SU-DHL-6 (cell line): ENCODE measurements around the gene CHRD.

Experiments
- H2AFZ ChIP-seq: fragments of 200-600 bp; sonication (generic); 2 replicates; pipeline ENCODE4 v1.6.1; 2014; ENCODE audit warnings: low read depth, mild to moderate bottlenecking, moderate library complexity, mixed read lengths, antibody characterized with exemption, low read length; ENCODE audit not compliant: severe bottlenecking
- H3F3A ChIP-seq: fragments of 200-600 bp; shearing (Covaris generic); 2 replicates; pipeline ENCODE4 v1.6.0; 2016; ENCODE audit warnings: antibody characterized with exemption, mild to moderate bottlenecking; ENCODE audit not compliant: insufficient read depth
- H3K27ac ChIP-seq: fragments of 200-600 bp; sonication (generic); 2 replicates; pipeline ENCODE4 v1.5.1; 2016; ENCODE audit warnings: low read depth, mild to moderate bottlenecking, low read length, moderate library complexity, mixed read lengths
- H3K27me3 ChIP-seq: fragments of 200-600 bp; sonication (generic), shearing (Covaris generic); 2 replicates; pipeline ENCODE4 v1.6.0; 2014; ENCODE audit warnings: mild to moderate bottlenecking, low read length
- H3K36me3 ChIP-seq: fragments of 200-600 bp; sonication (generic); 2 replicates; pipeline ENCODE4 v1.6.1; 2014; ENCODE audit warnings: mild to moderate bottlenecking, low read length, mixed read lengths
- H3K4me2 ChIP-seq: fragments of 300-600, 200-600 bp; shearing (Covaris generic), sonication (generic); 2 replicates; pipeline ENCODE4 v1.6.0; 2014; ENCODE audit warnings: low read length, low read depth, mild to moderate bottlenecking; ENCODE audit not compliant: poor library complexity, severe bottlenecking
- H3K4me3 ChIP-seq: fragments of 200-600 bp; sonication (generic); 2 replicates; pipeline ENCODE4 v1.5.1; 2014; ENCODE audit warnings: antibody characterized with exemption, low read length, mild to moderate bottlenecking, mixed read lengths; ENCODE audit not compliant: insufficient read depth, poor library complexity, severe bottlenecking
- H3K79me2 ChIP-seq: fragments of 200-600 bp; sonication (generic); 2 replicates; pipeline ENCODE4 v1.6.1; 2014; ENCODE audit warnings: mild to moderate bottlenecking, low read length, moderate library complexity; ENCODE audit not compliant: insufficient read depth
- H3K9ac ChIP-seq: fragments of 200-600 bp; sonication (generic); 2 replicates; pipeline ENCODE4 v1.7.0; 2014; ENCODE audit warnings: mild to moderate bottlenecking, low read length
- H3K9me2 ChIP-seq: fragments of 200-600 bp; sonication (generic); replicated peaks from 2 replicates; pipeline ENCODE4 v1.6.1; 2014; ENCODE audit warnings: low read length; ENCODE audit not compliant: insufficient read depth
- H3K9me3 ChIP-seq: fragments of 200-600 bp; sonication (generic); 2 replicates; pipeline ENCODE4 v1.6.1; 2014; ENCODE audit warnings: low read length, mixed read lengths; ENCODE audit not compliant: insufficient read depth
- H4K20me1 ChIP-seq: fragments of 200-600 bp; sonication (generic); 2 replicates; pipeline ENCODE4 v1.6.1; 2014; ENCODE audit warnings: low read depth, mild to moderate bottlenecking, antibody characterized with exemption, low read length, moderate library complexity, mixed read lengths
- EZH2phosphoT487 ChIP-seq: fragments of 200-600 bp; sonication (generic), shearing (Covaris generic); conservative IDR thresholded peaks from 2 replicates; pipeline ENCODE4 v1.6.1; 2018; ENCODE audit warnings: mild to moderate bottlenecking, antibody characterized with exemption, low read length, moderate library complexity, mixed read lengths
- TF ChIP-seq, protein P1 (sequence below): fragments of 200-600 bp; sonication (generic); IDR thresholded peaks from one replicate; pipeline ENCODE4 v1.5.1; 2017; ENCODE audit warnings: antibody characterized with exemption, mild to moderate bottlenecking, low read length, moderate library complexity; ENCODE audit not compliant: insufficient read depth, poor library complexity, severe bottlenecking

The CHRD gene

GRCh38 chr3:184345317-184346144 lies 34.3 kb upstream of the CHRD start:
- Histone ChIP-seq H3K9ac (no peak overlapping the region), H3K27ac (no peak overlapping the region)

DNA sequence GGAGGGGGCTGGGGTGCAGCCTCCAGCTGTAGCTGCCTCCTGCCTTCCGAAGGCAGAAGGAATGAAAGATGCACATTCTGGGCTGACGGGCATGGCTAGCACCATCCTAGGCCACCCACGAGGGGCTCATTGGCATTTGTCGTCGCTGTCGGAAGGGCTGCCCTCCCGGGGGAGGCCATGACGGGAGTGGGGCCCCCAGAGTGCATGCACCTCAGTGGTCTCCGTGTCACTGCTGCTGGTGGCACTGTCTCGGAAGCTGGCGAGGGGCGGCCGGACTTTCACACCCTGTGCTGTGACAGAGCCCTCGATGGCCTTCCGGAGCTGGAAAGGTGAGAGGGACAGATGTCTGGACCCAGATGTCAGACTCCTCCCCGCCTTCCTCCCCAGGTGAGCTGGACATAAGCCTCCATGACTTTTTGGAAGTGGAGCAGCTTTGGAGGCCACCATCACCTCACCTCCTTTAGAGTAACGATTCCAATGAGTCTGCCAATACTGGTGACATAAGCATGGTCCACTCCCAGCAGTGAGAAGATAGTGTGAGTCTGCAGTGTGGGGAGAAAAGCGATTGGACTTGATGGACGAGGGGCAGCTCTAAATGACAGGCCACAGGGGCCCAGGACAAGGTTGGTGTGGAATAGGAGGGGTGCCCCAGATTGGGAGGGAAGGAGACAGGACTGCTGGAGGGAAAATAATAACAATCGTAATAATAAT lies 33.2 kb upstream of the CHRD start:
- Histone ChIP-seq H3K4me2 (no peak overlapping the region), H2AFZ (no peak overlapping the region), H3K36me3 (no peaks in the 10 kb centered on the region), H4K20me1 (no peaks in the 10 kb centered on the region), H3K9me2 (no peaks in the 10 kb centered on the region), H3K79me2 (no peaks in the 10 kb centered on the region), H3K27ac (no peak overlapping the region), H3K27me3 (no peaks in the 10 kb centered on the region), H3K9ac (no peak overlapping the region), H3F3A (no peaks in the 10 kb centered on the region), H3K4me3 (no peak overlapping the region), H3K9me3 (no peaks in the 10 kb centered on the region)
- TF ChIP-seq, protein P1, sequence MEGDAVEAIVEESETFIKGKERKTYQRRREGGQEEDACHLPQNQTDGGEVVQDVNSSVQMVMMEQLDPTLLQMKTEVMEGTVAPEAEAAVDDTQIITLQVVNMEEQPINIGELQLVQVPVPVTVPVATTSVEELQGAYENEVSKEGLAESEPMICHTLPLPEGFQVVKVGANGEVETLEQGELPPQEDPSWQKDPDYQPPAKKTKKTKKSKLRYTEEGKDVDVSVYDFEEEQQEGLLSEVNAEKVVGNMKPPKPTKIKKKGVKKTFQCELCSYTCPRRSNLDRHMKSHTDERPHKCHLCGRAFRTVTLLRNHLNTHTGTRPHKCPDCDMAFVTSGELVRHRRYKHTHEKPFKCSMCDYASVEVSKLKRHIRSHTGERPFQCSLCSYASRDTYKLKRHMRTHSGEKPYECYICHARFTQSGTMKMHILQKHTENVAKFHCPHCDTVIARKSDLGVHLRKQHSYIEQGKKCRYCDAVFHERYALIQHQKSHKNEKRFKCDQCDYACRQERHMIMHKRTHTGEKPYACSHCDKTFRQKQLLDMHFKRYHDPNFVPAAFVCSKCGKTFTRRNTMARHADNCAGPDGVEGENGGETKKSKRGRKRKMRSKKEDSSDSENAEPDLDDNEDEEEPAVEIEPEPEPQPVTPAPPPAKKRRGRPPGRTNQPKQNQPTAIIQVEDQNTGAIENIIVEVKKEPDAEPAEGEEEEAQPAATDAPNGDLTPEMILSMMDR: no peak
- TF ChIP-seq EZH2phosphoT487: no peak

More at GRCh38 chr3:184345317-184346144, 34.3 kb upstream of the CHRD start:
- no peak overlapping the region for H3K4me2 ChIP-seq
- no peak for TF ChIP-seq EZH2phosphoT487
- TF ChIP-seq, protein P1: peak; percentile 24
- no peaks in the 10 kb centered on the region for H3K27me3 ChIP-seq
- H4K20me1 ChIP-seq: no peaks in the 10 kb centered on the region
- no peaks in the 10 kb centered on the region for H3K36me3 ChIP-seq
- H3K79me2 ChIP-seq: no peaks in the 10 kb centered on the region
- H3K9me2 ChIP-seq: no peaks in the 10 kb centered on the region
- H3K9me3 ChIP-seq: no peaks in the 10 kb centered on the region
- no peak overlapping the region for H3K4me3 ChIP-seq
- no peaks in the 10 kb centered on the region for H3F3A ChIP-seq
- no peak overlapping the region for H2AFZ ChIP-seq

DNA sequence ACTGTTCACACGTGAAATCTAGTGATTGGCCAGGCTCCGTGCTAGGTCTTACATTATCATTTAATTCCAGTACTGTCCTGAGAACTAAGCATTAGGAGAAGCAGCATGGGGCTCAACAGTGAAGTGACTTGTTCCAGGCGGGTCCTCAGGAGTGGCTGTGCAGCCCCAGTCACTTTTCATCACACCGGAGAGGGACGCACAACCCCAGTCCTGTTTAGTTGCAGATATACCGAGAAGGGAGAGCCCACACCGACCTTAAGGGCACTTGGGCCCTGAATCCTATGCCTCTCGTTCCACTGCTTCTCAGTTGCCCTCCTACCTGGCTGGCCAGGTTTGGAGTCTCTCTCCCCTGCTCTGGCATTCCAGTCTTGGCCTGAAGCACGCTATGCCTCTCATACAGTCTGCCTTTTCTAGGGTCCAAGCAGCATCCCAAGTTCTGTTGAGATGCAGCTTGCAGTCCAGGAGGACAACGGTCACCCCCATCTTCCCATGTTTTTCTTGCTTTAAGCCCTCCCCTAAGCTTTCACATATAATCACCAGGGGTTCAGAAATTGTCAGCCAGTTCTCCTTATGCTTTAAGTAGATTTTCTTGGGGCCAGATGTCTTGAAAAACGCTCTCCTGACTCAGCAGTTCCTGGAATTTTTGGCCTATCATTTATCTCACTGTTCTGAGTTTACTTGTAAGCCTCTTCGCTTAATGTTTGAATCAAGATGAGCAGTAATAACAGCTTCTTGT lies 32.4 kb upstream of the CHRD start:
- Histone ChIP-seq H3K79me2 (no peaks in the 10 kb centered on the region), H3K9me3 (no peaks in the 10 kb centered on the region), H3K4me2 (no peak overlapping the region), H4K20me1 (no peaks in the 10 kb centered on the region), H3K36me3 (no peaks in the 10 kb centered on the region), H3K9me2 (no peaks in the 10 kb centered on the region), H3K9ac (no peak overlapping the region), H3K4me3 (no peak overlapping the region), H3F3A (no peaks in the 10 kb centered on the region), H2AFZ (no peak overlapping the region), H3K27me3 (no peaks in the 10 kb centered on the region), H3K27ac (no peak overlapping the region)
- TF ChIP-seq, protein P1: no peak
- TF ChIP-seq EZH2phosphoT487: no peak
